HFFc6 (cell line): ENCODE measurements around the gene CUX1. TPM values are rescaled to one million over a fixed set of nuclear protein-coding genes. Genes with fewer than 3 reads are reported as not detected.

Experiments
- DNase-seq: peaks from one replicate; pipeline ENCODE4 v3.0.0-alpha.2; 2018
- H3K27ac Mint-ChIP-seq: 2 replicates; pipeline ENCODE4 v1.8.0; 2020; ENCODE audit warnings: mild to moderate bottlenecking, mixed read lengths
- H3K27me3 Mint-ChIP-seq: 2 replicates; pipeline ENCODE4 v1.8.0; 2021; ENCODE audit warnings: mild to moderate bottlenecking, moderate library complexity, mixed read lengths; ENCODE audit not compliant: insufficient read depth
- H3K36me3 Mint-ChIP-seq: 2 replicates; pipeline ENCODE4 v1.8.0; 2021; ENCODE audit warnings: low read depth, mixed read lengths
- H3K4me1 Mint-ChIP-seq: 2 replicates; pipeline ENCODE4 v1.8.0; 2020; ENCODE audit warnings: low read depth, mixed read lengths
- H3K4me3 Mint-ChIP-seq: 2 replicates; pipeline ENCODE4 v1.8.0; 2020; ENCODE audit warnings: mild to moderate bottlenecking, moderate library complexity, mixed read lengths
- H3K9me3 Mint-ChIP-seq: 2 replicates; pipeline ENCODE4 v1.8.0; 2020; ENCODE audit warnings: mild to moderate bottlenecking, mixed read lengths
- total RNA-seq, 6 experiments: library from RNA; stranded (reverse); fragmentation: NEBNext Ultra II Directional; extraction: Animal tissue kit (Norgen Biotek cat#: 25700); gene quantifications; 2 replicates in 1 of 6; 3 replicates in 5 of 6; pipeline ENCODE4 v1.2.3, GENCODE V29; 2021
- TF ChIP-seq, protein P1 (sequence below): fragments of 200-600 bp; sonication (generic); IDR thresholded peaks from 2 replicates; pipeline ENCODE4 v1.5.0; 2021; ENCODE audit warnings: antibody characterized with exemption, mild to moderate bottlenecking

The CUX1 gene
- total RNA-seq, 6 experiments from 2014 or later = 46.9 to 64.2 (median 51.6) TPM

DNA sequence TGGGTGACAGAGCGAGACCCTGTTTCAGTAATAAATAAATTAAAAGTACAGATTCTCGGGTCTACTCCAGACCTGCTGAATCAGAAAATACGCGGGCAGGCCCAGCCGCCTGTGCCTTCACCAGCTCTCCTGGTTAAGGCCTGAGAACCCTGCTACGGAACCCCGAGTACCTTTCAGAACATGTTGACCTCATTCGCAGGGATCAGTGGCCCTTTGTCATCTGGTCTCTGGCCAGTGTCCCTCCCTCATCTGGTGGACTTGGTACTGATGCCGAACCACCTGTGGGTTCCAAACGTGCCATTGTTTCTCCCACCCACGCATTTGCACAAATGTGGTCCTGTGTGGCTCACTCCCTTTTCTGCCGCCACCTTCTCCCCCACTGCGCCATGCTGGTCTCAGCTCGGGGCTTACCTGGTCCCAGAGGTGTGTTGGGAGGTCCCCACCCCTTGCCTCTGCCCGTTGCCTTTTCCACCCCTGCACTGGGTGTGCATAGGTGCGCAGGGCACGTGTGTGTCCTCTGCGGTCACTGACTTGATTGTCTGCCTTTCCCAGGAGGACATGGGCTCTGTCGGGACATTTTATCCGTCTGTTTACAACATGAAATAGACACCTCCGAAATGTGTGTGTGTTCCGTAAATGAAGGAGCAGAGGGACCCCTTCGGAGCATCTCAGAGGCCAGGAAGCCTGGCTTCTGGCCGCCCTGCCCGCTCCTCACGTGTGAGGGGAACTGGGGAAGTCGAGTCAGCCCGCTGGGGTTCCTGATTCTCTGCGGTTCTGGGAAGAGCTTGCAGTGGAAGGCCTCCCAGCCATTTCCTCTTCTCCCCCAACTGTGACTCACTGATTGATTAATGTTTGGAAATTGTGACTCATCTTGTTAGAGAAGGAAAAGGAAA, 135.2 kb downstream of the CUX1 start:
- H3K4me3 Mint-ChIP-seq = peak overlapping the region; percentile 80
- H3K9me3 Mint-ChIP-seq = no peaks in the 10 kb centered on the region
- TF ChIP-seq, protein P1, sequence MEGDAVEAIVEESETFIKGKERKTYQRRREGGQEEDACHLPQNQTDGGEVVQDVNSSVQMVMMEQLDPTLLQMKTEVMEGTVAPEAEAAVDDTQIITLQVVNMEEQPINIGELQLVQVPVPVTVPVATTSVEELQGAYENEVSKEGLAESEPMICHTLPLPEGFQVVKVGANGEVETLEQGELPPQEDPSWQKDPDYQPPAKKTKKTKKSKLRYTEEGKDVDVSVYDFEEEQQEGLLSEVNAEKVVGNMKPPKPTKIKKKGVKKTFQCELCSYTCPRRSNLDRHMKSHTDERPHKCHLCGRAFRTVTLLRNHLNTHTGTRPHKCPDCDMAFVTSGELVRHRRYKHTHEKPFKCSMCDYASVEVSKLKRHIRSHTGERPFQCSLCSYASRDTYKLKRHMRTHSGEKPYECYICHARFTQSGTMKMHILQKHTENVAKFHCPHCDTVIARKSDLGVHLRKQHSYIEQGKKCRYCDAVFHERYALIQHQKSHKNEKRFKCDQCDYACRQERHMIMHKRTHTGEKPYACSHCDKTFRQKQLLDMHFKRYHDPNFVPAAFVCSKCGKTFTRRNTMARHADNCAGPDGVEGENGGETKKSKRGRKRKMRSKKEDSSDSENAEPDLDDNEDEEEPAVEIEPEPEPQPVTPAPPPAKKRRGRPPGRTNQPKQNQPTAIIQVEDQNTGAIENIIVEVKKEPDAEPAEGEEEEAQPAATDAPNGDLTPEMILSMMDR = no peak
- peaks cover 6% of the 10 kb centered on the region for H3K36me3 Mint-ChIP-seq
- H3K27ac Mint-ChIP-seq = peak overlapping the region; percentile 98
- H3K4me1 Mint-ChIP-seq = peaks cover 51% of the 10 kb centered on the region
- peak; percentile 71 for DNase-seq
- peaks cover 3% of the 10 kb centered on the region; the same call in 1 of the 2 replicates for H3K27me3 Mint-ChIP-seq

DNA sequence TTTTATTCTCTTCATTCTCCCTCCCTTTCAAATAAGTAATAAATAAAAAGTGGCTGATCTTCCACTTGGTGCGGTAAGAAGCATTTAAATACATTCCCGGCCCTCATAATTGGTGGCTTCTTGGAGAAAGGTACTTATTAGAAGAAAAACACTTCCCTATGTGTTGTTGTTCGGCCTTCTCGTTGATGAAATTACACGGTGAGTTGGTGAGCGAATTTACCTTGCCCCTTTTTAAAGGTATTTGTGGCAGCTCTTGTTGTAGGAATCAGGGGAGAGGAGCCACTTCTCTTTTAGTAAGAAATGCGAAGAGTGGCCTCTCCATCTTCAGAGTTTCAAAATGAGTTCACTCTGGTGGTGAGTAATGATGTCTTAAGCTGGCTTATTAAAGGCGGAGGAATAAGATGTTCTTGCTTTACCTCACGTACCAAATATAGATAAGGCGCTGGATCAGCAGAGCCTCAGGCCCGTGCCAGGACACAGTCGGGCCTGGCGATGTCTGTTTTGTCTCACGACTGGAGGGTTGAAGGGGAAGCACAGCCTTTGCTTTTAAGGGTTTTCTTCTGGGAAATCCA, 135.9 kb downstream of the CUX1 start:
- peaks cover 44% of the 10 kb centered on the region for H3K4me1 Mint-ChIP-seq
- H3K27me3 Mint-ChIP-seq = peaks cover 3% of the 10 kb centered on the region; the same call in 1 of the 2 replicates
- TF ChIP-seq, protein P1 = peak; percentile 24; the same call in 1 of the 2 replicates
- H3K36me3 Mint-ChIP-seq = peaks cover 6% of the 10 kb centered on the region
- peak; percentile 75 for DNase-seq
- H3K9me3 Mint-ChIP-seq = no peaks in the 10 kb centered on the region
- H3K27ac Mint-ChIP-seq = peak overlapping the region; percentile 98
- peak overlapping the region; percentile 80 for H3K4me3 Mint-ChIP-seq

DNA sequence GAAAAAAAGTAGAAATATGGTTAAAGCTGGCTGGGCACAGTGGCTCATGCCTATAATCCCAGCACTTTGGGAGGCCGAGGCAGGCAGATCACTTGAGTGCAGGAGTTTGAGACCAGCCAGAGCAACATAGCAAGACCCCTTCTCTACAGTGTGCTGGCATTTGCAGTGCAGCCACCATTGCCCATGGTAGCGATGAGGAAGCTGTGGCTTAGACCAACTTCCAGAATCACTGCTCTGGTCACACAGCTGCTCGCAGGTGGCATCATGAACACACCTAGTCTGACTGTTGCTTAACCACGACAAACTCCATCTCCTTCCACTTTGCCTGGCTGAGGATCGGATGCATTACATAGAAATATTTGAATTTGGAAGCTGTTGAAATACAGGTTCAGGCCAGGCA, 137.1 kb downstream of the CUX1 start:
- H3K36me3 Mint-ChIP-seq = peaks cover 6% of the 10 kb centered on the region
- peak overlapping the region; percentile 98 for H3K27ac Mint-ChIP-seq
- TF ChIP-seq, protein P1 = no peak
- no peaks in the 10 kb centered on the region for H3K9me3 Mint-ChIP-seq
- H3K4me3 Mint-ChIP-seq = no peak overlapping the region
- DNase-seq = no peak
- peaks cover 3% of the 10 kb centered on the region; the same call in 1 of the 2 replicates for H3K27me3 Mint-ChIP-seq
- H3K4me1 Mint-ChIP-seq = peaks cover 43% of the 10 kb centered on the region

DNA sequence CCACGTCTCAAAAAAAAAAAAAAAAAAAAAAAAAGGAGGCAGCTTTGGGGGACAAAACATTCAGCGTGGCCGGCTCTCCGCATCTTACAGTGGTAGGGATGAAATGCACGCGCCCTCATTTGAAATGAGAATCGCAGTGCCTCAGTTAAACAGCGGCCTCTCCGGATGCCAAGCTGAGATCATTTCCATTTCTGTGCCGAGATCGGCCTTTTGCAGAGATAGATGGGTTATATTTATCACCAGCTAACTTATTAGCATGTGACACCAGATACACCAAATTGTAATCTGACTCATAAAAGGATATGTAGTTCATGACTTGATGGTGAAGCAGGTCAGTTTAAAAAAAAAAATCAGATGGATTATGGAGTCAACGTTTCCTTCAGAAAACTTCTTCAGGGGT, 138.7 kb downstream of the CUX1 start:
- DNase-seq = no peak
- no peak overlapping the region for H3K4me3 Mint-ChIP-seq
- H3K27ac Mint-ChIP-seq = no peak overlapping the region
- peaks cover 41% of the 10 kb centered on the region for H3K4me1 Mint-ChIP-seq
- H3K36me3 Mint-ChIP-seq = peaks cover 6% of the 10 kb centered on the region
- TF ChIP-seq, protein P1 = no peak
- H3K27me3 Mint-ChIP-seq = peaks cover 3% of the 10 kb centered on the region; the same call in 1 of the 2 replicates
- H3K9me3 Mint-ChIP-seq = no peaks in the 10 kb centered on the region

DNA sequence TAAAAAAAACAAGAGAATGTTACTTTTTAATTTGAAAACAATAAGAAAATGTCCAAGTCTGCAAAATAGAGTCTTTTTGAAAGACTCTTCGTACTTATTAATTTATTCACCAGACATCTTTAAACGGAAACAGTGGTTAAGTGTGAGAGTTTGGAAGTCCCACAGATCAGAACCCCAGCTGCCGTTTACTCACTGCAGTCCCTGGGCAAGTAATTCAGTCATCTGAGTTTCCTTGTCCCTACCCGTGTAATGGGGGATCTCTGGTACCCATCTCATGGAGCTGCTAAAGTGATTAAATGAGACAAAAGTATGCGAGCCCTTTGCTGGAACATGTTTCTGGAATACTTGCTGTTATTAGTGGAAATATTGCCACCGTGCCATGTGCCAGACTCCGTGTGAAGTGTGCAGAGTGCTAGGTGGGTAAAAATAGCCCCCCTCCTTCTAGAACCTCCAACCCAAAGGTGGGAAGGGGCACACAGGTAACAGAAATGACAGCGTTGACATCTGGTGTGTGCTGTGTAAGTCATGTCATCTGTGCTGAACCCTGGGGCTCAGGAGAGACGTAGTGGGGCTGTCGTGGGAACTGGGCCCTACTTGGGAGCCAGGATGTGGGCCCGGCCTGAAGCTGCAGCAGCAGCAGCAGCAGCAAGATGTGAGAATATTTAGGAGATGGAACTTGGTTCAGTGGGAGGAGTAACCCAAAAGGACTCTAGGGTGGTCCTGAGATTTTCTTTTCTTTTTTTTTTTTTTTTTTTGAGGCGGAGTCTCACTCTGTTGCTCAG, 140.5 kb downstream of the CUX1 start:
- Mint-ChIP-seq H3K4me1 (peaks cover 36% of the 10 kb centered on the region), H3K4me3 (no peak overlapping the region), H3K36me3 (peaks cover 1% of the 10 kb centered on the region), H3K27ac (0 out of 2 replicates have a peak overlapping the region, but pooled peaks have one; percentile 10), H3K9me3 (no peaks in the 10 kb centered on the region), H3K27me3 (peaks cover under 1% of the 10 kb centered on the region; the same call in 1 of the 2 replicates)
- TF ChIP-seq, protein P1 = no peak
- DNase-seq = no peak
